ENCODE results near the gene INO80. TPM values are rescaled to one million over a fixed set of nuclear protein-coding genes. Genes with fewer than 3 reads are reported as not detected.

INO80 gene
- total RNA-seq, 1 donor from 2014 or later: 20.4 TPM

DNA sequence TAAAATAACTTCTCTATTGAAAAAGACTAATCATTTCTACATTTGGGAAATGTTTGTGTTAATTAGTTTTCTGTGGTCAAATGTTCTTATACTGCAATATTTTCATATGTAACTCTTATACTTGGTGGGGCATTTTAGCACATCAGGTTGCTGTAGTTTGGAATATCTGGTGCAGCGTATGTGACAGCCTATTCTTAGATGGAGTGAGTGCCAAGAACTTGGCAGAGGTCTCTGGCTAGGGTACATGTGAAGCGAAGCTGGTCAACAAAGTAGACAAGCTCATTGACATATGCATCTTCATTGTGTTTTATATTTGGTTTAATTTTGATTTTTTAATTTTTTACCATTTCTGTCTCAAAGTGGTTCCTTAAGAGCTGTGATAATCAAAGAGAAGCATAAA lies 109.6 kb downstream of the INO80 start:
- no peaks in the 10 kb centered on the region for H3K36me3 Mint-ChIP-seq (ENCODE audit: unreplicated experiment)
- H3K4me1 Mint-ChIP-seq (ENCODE audit: low read depth, unreplicated experiment): no peaks in the 10 kb centered on the region
- TF ChIP-seq, protein P1, sequence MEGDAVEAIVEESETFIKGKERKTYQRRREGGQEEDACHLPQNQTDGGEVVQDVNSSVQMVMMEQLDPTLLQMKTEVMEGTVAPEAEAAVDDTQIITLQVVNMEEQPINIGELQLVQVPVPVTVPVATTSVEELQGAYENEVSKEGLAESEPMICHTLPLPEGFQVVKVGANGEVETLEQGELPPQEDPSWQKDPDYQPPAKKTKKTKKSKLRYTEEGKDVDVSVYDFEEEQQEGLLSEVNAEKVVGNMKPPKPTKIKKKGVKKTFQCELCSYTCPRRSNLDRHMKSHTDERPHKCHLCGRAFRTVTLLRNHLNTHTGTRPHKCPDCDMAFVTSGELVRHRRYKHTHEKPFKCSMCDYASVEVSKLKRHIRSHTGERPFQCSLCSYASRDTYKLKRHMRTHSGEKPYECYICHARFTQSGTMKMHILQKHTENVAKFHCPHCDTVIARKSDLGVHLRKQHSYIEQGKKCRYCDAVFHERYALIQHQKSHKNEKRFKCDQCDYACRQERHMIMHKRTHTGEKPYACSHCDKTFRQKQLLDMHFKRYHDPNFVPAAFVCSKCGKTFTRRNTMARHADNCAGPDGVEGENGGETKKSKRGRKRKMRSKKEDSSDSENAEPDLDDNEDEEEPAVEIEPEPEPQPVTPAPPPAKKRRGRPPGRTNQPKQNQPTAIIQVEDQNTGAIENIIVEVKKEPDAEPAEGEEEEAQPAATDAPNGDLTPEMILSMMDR (IDR thresholded peaks at IDR 0.05; ENCODE audit: partially characterized antibody, unreplicated experiment): no peak
- no peak overlapping the region for H3K4me3 Mint-ChIP-seq (ENCODE audit: unreplicated experiment)
- H3K27ac Mint-ChIP-seq (ENCODE audit: unreplicated experiment): no peak overlapping the region
- no peak for DNase-seq
- H3K9me3 Mint-ChIP-seq (ENCODE audit: unreplicated experiment): no peaks in the 10 kb centered on the region
- H3K27me3 Mint-ChIP-seq (ENCODE audit: unreplicated experiment): no peaks in the 10 kb centered on the region

DNA sequence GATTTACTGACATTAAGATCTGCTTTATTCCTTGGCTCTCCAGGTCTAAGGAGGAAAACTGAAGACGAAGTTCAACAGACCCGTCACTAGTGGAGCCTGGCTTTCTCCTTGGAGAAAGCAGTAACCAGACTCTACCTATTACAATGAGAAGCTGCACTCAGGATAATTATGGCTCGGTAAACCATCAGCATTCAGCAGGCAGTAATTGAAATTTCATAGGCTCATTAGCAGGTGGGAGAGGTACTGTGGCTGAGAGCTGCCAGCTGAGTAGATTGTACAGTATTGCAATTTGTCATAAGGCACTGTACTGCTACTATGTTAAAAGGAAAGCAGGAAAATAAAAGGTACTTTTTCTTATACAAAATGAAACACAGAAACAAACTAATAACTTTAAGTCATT lies 111.6 kb downstream of the INO80 start:
- Mint-ChIP-seq H3K27ac (ENCODE audit: unreplicated experiment) (no peak overlapping the region), H3K9me3 (ENCODE audit: unreplicated experiment) (no peaks in the 10 kb centered on the region), H3K27me3 (ENCODE audit: unreplicated experiment) (no peaks in the 10 kb centered on the region), H3K4me1 (ENCODE audit: low read depth, unreplicated experiment) (no peaks in the 10 kb centered on the region), H3K4me3 (ENCODE audit: unreplicated experiment) (no peak overlapping the region), H3K36me3 (ENCODE audit: unreplicated experiment) (no peaks in the 10 kb centered on the region)
- no peak for DNase-seq
- TF ChIP-seq, protein P1 (IDR thresholded peaks at IDR 0.05; ENCODE audit: partially characterized antibody, unreplicated experiment): no peak

DNA sequence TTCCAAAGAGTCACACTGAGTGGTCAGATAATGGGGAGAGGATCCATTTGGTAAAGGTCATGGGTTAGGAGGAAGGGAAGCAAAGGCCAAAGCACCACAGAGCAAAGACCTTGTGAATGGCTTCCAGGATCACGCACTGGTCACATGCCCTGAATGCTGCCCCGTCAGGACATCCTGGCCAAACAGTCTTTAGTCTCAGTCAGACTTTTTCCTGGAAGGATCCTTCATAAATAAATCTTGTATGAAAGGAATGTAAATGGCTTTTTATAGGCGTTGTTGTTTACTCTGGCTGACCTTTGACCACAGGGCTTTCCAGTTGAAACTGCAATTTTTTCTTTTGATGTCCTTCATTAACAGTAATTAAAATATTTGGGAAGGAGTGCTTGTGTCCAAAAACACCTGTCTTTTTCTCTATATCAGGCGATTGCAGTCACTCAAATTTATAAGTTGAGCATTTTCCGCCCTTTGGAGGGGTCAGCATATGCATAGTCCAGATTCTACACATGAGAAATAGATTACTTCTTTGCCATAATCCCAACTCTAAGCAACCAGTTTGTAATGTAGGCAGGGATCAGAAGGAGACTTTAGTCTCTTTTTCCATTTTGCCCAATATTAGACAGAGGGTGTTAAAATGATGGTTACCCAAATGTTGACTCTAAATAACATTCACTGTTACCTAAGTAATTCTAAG lies 114.4 kb downstream of the INO80 start:
- no peaks in the 10 kb centered on the region for H3K36me3 Mint-ChIP-seq (ENCODE audit: unreplicated experiment)
- no peak overlapping the region for H3K27ac Mint-ChIP-seq (ENCODE audit: unreplicated experiment)
- DNase-seq: no peak

DNA sequence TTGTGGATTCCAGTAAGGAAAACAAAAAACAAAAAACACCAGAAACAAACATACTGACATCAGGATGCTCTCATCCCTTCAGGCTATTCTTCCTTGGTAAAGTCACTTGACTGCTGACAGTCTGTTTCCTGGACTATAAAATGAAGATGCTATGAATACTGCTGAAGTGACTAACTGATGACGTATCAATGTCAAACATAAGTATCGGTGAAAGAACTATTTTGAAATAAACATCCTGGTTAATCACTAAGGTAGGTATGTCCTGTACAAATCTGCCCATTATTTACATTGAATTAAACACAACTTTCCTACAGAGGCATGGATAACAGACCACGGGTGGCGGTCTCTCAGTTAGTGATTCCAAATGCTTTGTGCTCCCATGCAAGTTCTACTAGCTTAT lies 116.9 kb downstream of the INO80 start:
- Mint-ChIP-seq H3K27me3 (ENCODE audit: unreplicated experiment) (no peaks in the 10 kb centered on the region), H3K4me1 (ENCODE audit: low read depth, unreplicated experiment) (no peaks in the 10 kb centered on the region), H3K4me3 (ENCODE audit: unreplicated experiment) (no peak overlapping the region), H3K27ac (ENCODE audit: unreplicated experiment) (no peak overlapping the region), H3K9me3 (ENCODE audit: unreplicated experiment) (peaks cover 1% of the 10 kb centered on the region), H3K36me3 (ENCODE audit: unreplicated experiment) (no peaks in the 10 kb centered on the region)
- TF ChIP-seq, protein P1 (IDR thresholded peaks at IDR 0.05; ENCODE audit: partially characterized antibody, unreplicated experiment): no peak
- no peak for DNase-seq

More for the DNA sequence above, 114.4 kb downstream of the INO80 start:
- TF ChIP-seq, protein P1 (IDR thresholded peaks at IDR 0.05; ENCODE audit: partially characterized antibody, unreplicated experiment): no peak
- no peaks in the 10 kb centered on the region for H3K4me1 Mint-ChIP-seq (ENCODE audit: low read depth, unreplicated experiment)
- H3K27me3 Mint-ChIP-seq (ENCODE audit: unreplicated experiment): no peaks in the 10 kb centered on the region
- H3K4me3 Mint-ChIP-seq (ENCODE audit: unreplicated experiment): no peak overlapping the region
- peaks cover 1% of the 10 kb centered on the region for H3K9me3 Mint-ChIP-seq (ENCODE audit: unreplicated experiment)

DNA sequence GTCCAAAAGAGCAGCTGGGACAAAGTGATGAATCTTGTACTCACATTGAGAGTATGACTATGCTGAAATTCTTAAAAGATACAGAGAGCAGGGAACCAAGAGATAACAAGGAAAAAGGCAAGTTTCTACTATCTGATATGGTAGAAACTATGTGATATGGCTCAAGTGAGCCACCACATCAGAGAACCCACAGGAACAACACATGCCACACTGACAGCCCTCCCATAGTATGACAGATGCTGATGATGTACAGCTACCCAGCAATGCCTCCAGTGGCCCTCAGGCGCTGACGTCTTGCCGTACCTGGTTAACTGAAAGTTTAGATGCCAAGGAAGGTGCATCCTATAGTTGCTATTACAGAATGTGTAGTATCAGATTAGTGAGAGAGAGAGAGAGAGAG lies 120.4 kb downstream of the INO80 start:
- no peak for DNase-seq
- Mint-ChIP-seq H3K27me3 (ENCODE audit: unreplicated experiment) (no peaks in the 10 kb centered on the region), H3K9me3 (ENCODE audit: unreplicated experiment) (peaks cover 1% of the 10 kb centered on the region), H3K27ac (ENCODE audit: unreplicated experiment) (no peak overlapping the region), H3K4me1 (ENCODE audit: low read depth, unreplicated experiment) (no peaks in the 10 kb centered on the region), H3K36me3 (ENCODE audit: unreplicated experiment) (peaks cover 6% of the 10 kb centered on the region), H3K4me3 (ENCODE audit: unreplicated experiment) (no peak overlapping the region)
- TF ChIP-seq, protein P1 (IDR thresholded peaks at IDR 0.05; ENCODE audit: partially characterized antibody, unreplicated experiment): no peak
